Endothelial cell of umbilical vein (primary cell): ENCODE results near the gene DALRD3. TPM values are rescaled to one million over a fixed set of nuclear protein-coding genes. Genes with fewer than 3 reads are reported as not detected.

Source experiments
- BruUV-seq: library from RNA; stranded (reverse); fragments of 400-500 nt; replicated peaks from 2 replicates; lab custom pipeline; 2021; lab: Mats Ljungman, UMichigan
- CTCF ChIA-PET: fragments of 300-600, 350-600 bp; sonication (Branson Sonifier 250); formaldehyde crosslinking; loops from one replicate; lab custom pipeline; 2021; ENCODE audit warnings: antibody characterized with exemption, inconsistent platforms; lab: Charles Lee
- POLR2A ChIA-PET: fragments of 300-600, 350-600 bp; sonication (Branson Sonifier 250); formaldehyde crosslinking; loops from one replicate; lab custom pipeline; 2021; ENCODE audit warnings: antibody characterized with exemption, inconsistent platforms; lab: Charles Lee
- DNase-seq: peaks from one replicate; pipeline ENCODE4 v3.0.0-alpha.2; 2011; ENCODE audit warnings: low read depth, low spot score
- FAIRE-seq: peaks from 2 replicates; lab custom pipeline; 2011; peaks lifted over from hg19 to GRCh38; lab: Jason Lieb, UNC
- H2AFZ ChIP-seq: 2 replicates; pipeline ENCODE4 v1.6.0; 2012; ENCODE audit warnings: low read depth, low read length, control low read depth, inconsistent platforms
- H3K27ac ChIP-seq: 2 replicates; pipeline ENCODE4 v1.5.1; 2011; ENCODE audit warnings: low read depth, mild to moderate bottlenecking, control low read depth, low read length, moderate library complexity; ENCODE audit not compliant: insufficient read depth
- H3K27me3 ChIP-seq, 2 experiments: 2 replicates each; pipeline versions ENCODE4 v1.6.0 to v1.6.1; 2011; ENCODE audit warnings: low read length in 2 of 2, mixed read lengths in 1 of 2; ENCODE audit not compliant: control insufficient read depth in 2 of 2, insufficient read depth in 2 of 2
- H3K36me3 ChIP-seq, 2 experiments: 2 replicates in 1 of 2; 3 replicates in 1 of 2; pipeline ENCODE4 v1.5.1; 2011; ENCODE audit warnings: low read length in 2 of 2, mild to moderate bottlenecking in 1 of 2, moderate library complexity in 1 of 2; ENCODE audit not compliant: control insufficient read depth in 2 of 2, insufficient read depth in 2 of 2; ENCODE audit errors: extremely low read depth in 1 of 2
- H3K4me1 ChIP-seq: 3 replicates; pipeline ENCODE4 v1.5.1; 2011; ENCODE audit warnings: mild to moderate bottlenecking, low read length; ENCODE audit not compliant: control insufficient read depth, insufficient read depth; ENCODE audit errors: extremely low read depth
- H3K4me2 ChIP-seq: 2 replicates; pipeline ENCODE4 v1.6.1; 2011; ENCODE audit warnings: low read length, control low read depth, mixed read lengths; ENCODE audit not compliant: insufficient read depth
- H3K4me3 ChIP-seq, 3 experiments: fragments of 200-600 bp in 1 of 3; sonication (generic), shearing (Covaris generic) in 1 of 3; replicated peaks in 1 of 3; 2 replicates each; pipeline ENCODE4 v1.5.1; 2011 to 2016; ENCODE audit warnings: control low read depth in 3 of 3, low read length in 3 of 3, mild to moderate bottlenecking in 2 of 3, inconsistent platforms in 1 of 3, low read depth in 1 of 3, moderate library complexity in 1 of 3; ENCODE audit not compliant: insufficient read depth in 1 of 3
- H3K79me2 ChIP-seq: 2 replicates; pipeline ENCODE4 v1.6.0; 2012; ENCODE audit warnings: low read length, inconsistent platforms; ENCODE audit not compliant: control insufficient read depth, insufficient read depth
- H3K9ac ChIP-seq: replicated peaks from 2 replicates; pipeline ENCODE3; 2011; ENCODE audit warnings: low read length, control low read depth; ENCODE audit not compliant: insufficient read depth; ENCODE audit errors: extremely low read depth
- H3K9me1 ChIP-seq: replicated peaks from 3 replicates; pipeline ENCODE4 v1.6.0; 2011; ENCODE audit warnings: mild to moderate bottlenecking, low read length; ENCODE audit not compliant: control insufficient read depth, insufficient read depth; ENCODE audit errors: extremely low read depth
- H3K9me3 ChIP-seq: replicated peaks from 2 replicates; pipeline ENCODE4 v1.5.1; 2012; ENCODE audit warnings: low read length, inconsistent platforms; ENCODE audit not compliant: control insufficient read depth, insufficient read depth
- H4K20me1 ChIP-seq: replicated peaks from 2 replicates; pipeline ENCODE3; 2011; ENCODE audit warnings: mild to moderate bottlenecking, low read length; ENCODE audit not compliant: control insufficient read depth, insufficient read depth; ENCODE audit errors: extremely low read depth
- CTCF ChIP-seq, 2 donors: IDR thresholded peaks; 1 replicate in 1 of 2; 2 replicates in 1 of 2; pipeline ENCODE4 v1.5.1; 2011; ENCODE audit warnings: low read length in 2 of 2, mild to moderate bottlenecking in 2 of 2, moderate library complexity in 2 of 2, control low read depth in 1 of 2, inconsistent platforms in 1 of 2, low read depth in 1 of 2; ENCODE audit not compliant: insufficient read depth in 1 of 2; ENCODE audit errors: extremely low read depth in 1 of 2
- EZH2 ChIP-seq: IDR thresholded peaks from 2 replicates; pipeline ENCODE4 v1.6.1; 2012; ENCODE audit warnings: borderline replicate concordance, low read depth, mild to moderate bottlenecking, moderate library complexity, low read length, inconsistent platforms; ENCODE audit not compliant: severe bottlenecking
- FOS ChIP-seq: IDR thresholded peaks from 2 replicates; pipeline ENCODE4 v1.6.1; 2011; ENCODE audit warnings: mild to moderate bottlenecking, low read length, moderate library complexity, borderline replicate concordance; ENCODE audit not compliant: insufficient read depth
- GATA2 ChIP-seq: IDR thresholded peaks from 2 replicates; pipeline ENCODE4 v1.7.0; 2011; ENCODE audit warnings: low read depth, mild to moderate bottlenecking, moderate library complexity, mixed read lengths, low read length; ENCODE audit not compliant: insufficient read length, insufficient read depth
- JUN ChIP-seq: IDR thresholded peaks from 2 replicates; pipeline ENCODE4 v1.6.1; 2011; ENCODE audit warnings: borderline replicate concordance, low read depth; ENCODE audit not compliant: insufficient read length, insufficient read depth
- MAX ChIP-seq: IDR thresholded peaks from 2 replicates; pipeline ENCODE4 v1.6.1; 2011; ENCODE audit not compliant: insufficient read depth, insufficient read length
- MYC ChIP-seq: IDR thresholded peaks from one replicate; pipeline ENCODE4 v1.6.1; 2011; ENCODE audit warnings: mild to moderate bottlenecking, low read depth, low read length
- POLR2A ChIP-seq: IDR thresholded peaks from 2 replicates; pipeline ENCODE4 v1.6.1; 2012; ENCODE audit warnings: low read depth, mild to moderate bottlenecking, control low read depth, low read length
- POLR2AphosphoS5 ChIP-seq: IDR thresholded peaks from 2 replicates; pipeline ENCODE4 v1.6.1; 2012; ENCODE audit warnings: low read depth, mild to moderate bottlenecking, control low read depth, low read length, moderate library complexity; ENCODE audit not compliant: insufficient read depth
- dilution Hi-C: fragments of 300-500 bp; cut with MboI; formaldehyde crosslinking; loops from one replicate; pipeline ENCODE4 v1.15.0; 2019; ENCODE audit warnings: low sequenced_read_pairs; ENCODE audit not compliant: extremely low pct_ligation_motif_present
- intact Hi-C: fragments of 100-400 bp; cut with micrococcal nuclease; formaldehyde crosslinking; loops from one replicate; pipeline ENCODE4 v1.10.0; 2022
- polyA plus RNA-seq, 4 experiments: library from polyadenylated mRNA; depleted of rRNA in 3 of 4; stranded (reverse) in 3 of 4; unstranded in 1 of 4; fragments of >200 nt; gene quantifications; 2 replicates each; pipeline versions ENCODE4 v1.2.1 to v1.2.3, GENCODE V29; 2011 to 2012; ENCODE audit warnings: missing spikeins in 1 of 4
- total RNA-seq: library from RNA; stranded (reverse); gene quantifications from 2 replicates; pipeline ENCODE4 v1.2.3, GENCODE V29; 2021

The DALRD3 gene
- total and polyA plus RNA-seq, 2 donors (not counting 3 experiments of a cell fraction or from before 2014, with no cell fraction given): 22.7 to 60.8 TPM

GRCh38 chr3:49013113-49013737 lies 5.2 kb downstream of the DALRD3 start:
- dilution Hi-C loops (no loop called here), intact Hi-C loops (no loop called here)
- POLR2A ChIA-PET: interaction anchor here (1.1 kb wide), 1 partner anchor 9 kb away, joined by 3 read pairs; the partner anchor contains the start of gene NDUFAF3
- DNase-seq (no peak), FAIRE-seq (no peak)
- Histone ChIP-seq H3K9ac (no peak overlapping the region), H3K9me1 (no peaks in the 10 kb centered on the region), H3K79me2 (peaks cover 31% of the 10 kb centered on the region), H3K27ac (no peak overlapping the region), H3K36me3 (peaks cover 5 to 51% of the 10 kb centered on the region in 2 experiments), H4K20me1 (no peaks in the 10 kb centered on the region), H2AFZ (no peak overlapping the region), H3K9me3 (no peaks in the 10 kb centered on the region), H3K4me2 (no peak overlapping the region), H3K27me3 (no peaks in the 10 kb centered on the region), H3K4me3 (no peak overlapping the region), H3K4me1 (peaks cover 12% of the 10 kb centered on the region)
- TF ChIP-seq CTCF (IDR thresholded peaks at IDR 0.05; ENCODE audit: extremely low read depth in 1 of 2, insufficient read depth in 1 of 2, low read depth in 1 of 2, low read length in 2 of 2) (no peak), JUN (no peak), EZH2 (no peak), POLR2AphosphoS5 (no peak), POLR2A (no peak), MAX (no peak), GATA2 (no peak), MYC (no peak), FOS (no peak)
- CTCF ChIA-PET: interaction anchor here (1.0 to 12.8 kb wide), 5 partner anchors 8 to 436 kb away, joined by 3 to 254 read pairs (median 4); partner anchors contain the start of genes NDUFAF3 and P4HTM
- BruUV-seq: no TSS peak
